GM18507 (cell line): ENCODE measurements around the gene NTRK3.
"Not testable (repeated sequence)": the region's sequence is repeated elsewhere in the genome, so short reads cannot be mapped to it uniquely, and the experiment has no call there.

ENCODE experiments used
- DNase-seq: peaks from one replicate; pipeline ENCODE4 v3.0.0; 2011; ENCODE audit warnings: low read depth; ENCODE audit not compliant: insufficient read length; ENCODE audit errors: extremely low spot score
- FAIRE-seq: peaks from 2 replicates; lab custom pipeline; 2011; peaks lifted over from hg19 to GRCh38; lab: Jason Lieb, UNC

Gene NTRK3

GRCh38 chr15:88057836-88058235 is 198.7 kb downstream of the NTRK3 start:
- DNase-seq (no peak), FAIRE-seq (no peak)

GRCh38 chr15:88049506-88049905 is 207.0 kb downstream of the NTRK3 start:
- DNase-seq (no peak), FAIRE-seq (no peak)

GRCh38 chr15:88048755-88049154 is 207.8 kb downstream of the NTRK3 start:
- FAIRE-seq (no peak), DNase-seq (no peak)

GRCh38 chr15:88048237-88048636 is 208.3 kb downstream of the NTRK3 start:
- no peak for DNase-seq
- no peak for FAIRE-seq

DNA sequence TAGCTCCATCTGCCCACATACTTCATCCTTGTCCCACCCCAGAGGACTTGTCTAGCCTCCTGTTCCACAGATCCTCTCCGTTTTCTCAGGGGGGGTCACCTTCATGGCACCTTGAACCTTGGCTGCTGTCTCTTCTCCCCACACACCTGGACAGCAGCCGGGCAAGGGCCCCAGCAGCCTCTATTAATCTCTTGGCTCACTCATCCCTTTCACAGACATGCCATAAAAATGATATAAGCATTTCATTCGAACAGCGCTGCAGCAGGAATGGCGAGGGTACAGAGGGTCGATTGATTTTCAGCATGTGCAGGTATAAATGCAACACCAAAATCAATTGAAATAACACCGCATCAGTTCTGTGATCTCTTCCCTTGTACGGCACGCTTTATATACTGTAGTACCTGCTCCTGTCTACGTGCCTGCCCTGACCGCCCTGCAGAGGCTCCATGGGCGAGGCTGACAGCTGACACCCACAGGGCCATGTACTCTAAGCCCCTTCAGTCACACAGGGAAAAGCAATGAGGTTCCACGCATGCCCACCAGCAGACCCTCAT is 209.9 kb downstream of the NTRK3 start:
- FAIRE-seq (no peak), DNase-seq (no peak)

DNA sequence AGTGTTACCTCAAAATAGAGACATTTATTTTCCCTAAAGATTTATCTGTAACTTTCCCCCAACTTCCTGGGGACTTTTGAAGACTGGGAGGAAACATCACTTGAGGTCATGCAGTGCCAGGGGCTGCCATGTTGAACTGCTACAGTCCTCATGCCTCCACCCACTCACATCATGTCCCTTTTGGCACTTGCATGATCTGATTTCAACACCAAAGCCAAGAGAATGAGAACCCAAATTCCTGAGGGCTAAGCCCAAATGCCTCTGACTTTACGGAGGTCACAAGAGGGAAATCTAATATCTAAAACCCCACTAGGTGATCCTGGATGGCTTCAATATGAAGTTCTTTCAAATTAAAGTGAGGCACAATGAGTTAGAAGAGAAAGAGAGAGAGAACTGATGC is 213.1 kb downstream of the NTRK3 start:
- FAIRE-seq, result no peak
- DNase-seq, result no peak

DNA sequence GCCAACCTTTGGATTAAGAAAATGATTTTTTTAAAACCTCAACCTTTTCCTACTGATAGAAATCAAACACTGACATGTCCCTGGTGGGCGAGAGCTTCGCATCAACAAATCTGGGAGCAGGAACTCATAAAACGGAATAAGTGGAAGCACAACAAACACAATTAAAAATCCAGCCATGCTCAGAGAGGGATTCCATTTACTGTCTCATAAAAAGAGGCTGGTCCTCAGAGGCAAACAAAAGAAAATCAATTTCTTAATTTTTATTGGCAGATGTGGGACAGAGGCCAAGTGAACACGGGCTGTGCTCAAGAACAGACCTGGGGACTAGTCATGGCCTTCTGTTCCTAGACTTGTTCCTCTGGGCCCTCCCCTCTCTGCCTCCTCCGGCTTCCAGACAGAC is 214.5 kb downstream of the NTRK3 start:
- no peak for FAIRE-seq
- DNase-seq, result no peak

DNA sequence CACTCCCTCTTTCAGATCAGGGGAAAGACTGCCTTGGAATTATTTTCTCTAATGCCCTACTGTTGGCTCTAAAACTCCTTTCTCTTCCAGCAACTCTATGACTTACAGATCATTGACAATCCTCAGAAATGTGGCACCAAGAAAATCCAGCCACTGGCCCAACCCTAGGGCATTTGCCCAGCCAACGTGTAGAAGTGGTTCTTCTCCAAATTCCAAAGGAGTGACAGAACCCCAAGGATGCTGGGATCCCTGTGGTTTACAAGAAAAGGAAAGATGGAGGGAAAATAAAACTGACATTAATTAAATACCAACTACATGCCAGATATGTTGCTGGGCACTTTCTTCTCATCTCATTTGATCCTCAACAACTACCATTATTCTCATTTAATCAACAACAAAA is 216.0 kb downstream of the NTRK3 start:
- FAIRE-seq, result no peak
- no peak for DNase-seq

DNA sequence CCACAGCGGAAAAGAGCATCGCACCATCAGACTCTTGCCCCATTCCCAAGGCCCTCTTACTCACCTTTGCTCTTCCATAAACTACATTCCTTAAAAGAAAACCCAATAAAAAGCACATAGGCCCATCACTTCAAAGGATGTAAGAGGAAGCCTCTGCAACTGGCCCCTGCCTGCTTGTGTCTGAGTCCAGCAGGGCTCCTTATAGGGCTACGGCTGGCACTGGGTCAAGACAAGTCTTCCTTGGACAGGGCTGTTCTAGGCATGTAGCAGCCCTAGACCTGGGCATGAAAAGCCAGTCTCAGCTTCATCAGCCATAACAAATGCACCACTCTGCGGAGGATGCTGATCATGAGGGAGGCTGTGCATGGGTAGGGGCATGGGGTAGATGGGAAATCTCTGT is 218.3 kb downstream of the NTRK3 start:
- DNase-seq (no peak), FAIRE-seq (no peak)

DNA sequence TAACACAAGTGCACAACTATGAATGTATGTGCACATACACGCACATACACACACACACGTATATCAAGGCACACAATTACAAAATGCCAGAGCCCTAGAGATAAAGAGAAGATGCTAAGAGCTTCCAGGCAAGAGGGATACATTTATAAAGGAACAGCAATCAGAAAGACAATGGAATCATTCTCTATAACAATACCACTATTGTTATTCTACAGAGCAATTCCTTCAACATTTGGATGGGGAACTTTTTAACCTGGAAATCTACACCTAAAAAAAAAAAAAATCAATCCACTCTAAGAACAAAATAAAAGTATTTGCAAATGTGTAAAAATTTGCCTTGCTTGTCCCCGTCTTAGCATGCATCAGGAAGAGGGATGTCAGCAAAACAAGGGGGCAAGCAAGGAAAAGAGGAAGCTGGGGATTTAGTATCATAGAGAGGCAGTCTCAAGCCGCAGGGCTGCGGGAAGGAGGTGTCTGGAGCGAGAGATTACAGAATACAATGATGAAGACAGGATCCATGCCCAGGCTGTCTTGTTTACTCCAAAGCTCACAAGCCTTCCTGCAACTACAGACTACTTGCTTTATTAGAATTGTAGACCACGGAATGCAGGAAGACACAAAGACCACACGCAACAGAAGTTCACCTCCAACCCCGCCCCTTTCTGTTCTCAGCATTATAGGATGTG is 220.2 kb downstream of the NTRK3 start:
- FAIRE-seq (no peak), DNase-seq (no peak)

DNA sequence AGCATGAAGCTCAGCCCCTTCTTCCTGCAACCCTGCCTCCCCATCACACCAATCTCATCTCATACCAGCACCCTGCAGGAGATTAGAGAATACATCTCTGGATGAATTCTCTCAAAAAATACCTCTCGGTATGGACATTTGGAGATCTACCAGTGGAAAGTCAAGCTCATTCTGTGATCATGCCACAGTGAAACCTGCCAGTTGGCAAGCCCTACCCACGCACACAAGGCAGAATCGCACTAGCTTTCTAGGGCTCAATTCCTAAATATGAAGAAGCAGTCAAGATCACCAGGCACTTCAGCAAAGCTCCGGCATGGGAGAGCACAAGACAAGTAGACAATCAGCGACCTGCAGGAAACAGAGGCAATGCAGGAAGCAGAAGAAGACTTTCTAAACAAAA is 221.2 kb downstream of the NTRK3 start:
- DNase-seq (no peak), FAIRE-seq (no peak)

GRCh38 chr15:88033421-88033820 is 223.1 kb downstream of the NTRK3 start:
- not testable (repeated sequence) for DNase-seq, FAIRE-seq

- FAIRE-seq (no peak), DNase-seq (no peak)
These were observed 223.8 kb downstream of the NTRK3 start for GRCh38 chr15:88032787-88033186.

DNA sequence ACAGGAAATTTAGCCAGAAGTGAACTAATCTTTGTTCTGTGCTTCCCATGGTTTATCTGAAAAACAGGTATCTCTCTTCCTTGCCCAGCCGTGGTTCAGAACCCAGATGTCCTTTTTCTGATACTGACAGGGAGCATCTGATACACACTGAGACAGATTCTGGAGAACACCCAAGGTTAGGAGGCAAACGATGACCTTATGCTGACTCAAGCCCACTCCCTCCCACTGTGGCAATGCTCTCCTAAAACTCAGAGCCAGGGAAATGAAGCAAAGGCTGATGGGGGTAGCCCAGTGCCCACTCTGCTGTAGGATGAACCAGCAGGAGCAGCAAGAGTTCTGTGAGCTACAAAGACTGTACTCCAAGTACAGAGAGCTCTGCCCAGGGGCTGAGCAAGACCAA is 225.1 kb downstream of the NTRK3 start:
- FAIRE-seq (no peak), DNase-seq (no peak)

DNA sequence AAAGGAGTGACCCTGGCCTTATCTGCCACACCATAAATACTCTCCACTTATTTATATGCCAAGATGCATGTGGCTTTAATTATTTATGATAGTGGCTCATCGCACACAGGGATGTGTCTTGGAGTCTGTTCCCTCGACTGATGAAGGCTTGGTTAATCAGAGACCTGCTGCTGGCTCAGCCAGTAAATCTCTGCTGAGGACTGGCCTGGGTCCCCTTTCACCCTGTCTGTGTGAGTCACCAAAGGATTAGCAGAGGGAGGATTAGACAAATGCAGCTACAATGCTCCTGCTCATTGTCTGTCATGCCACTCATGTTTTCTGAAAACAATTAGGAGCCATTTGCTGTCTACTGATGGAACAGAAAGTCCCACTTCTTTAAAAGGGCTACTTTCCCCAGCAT is 226.8 kb downstream of the NTRK3 start:
- FAIRE-seq (no peak), DNase-seq (no peak)

- DNase-seq (no peak), FAIRE-seq (no peak)
These were observed 228.5 kb downstream of the NTRK3 start for GRCh38 chr15:88028024-88028423.

GRCh38 chr15:88023914-88024313 is 232.6 kb downstream of the NTRK3 start:
- no peak for FAIRE-seq

DNA sequence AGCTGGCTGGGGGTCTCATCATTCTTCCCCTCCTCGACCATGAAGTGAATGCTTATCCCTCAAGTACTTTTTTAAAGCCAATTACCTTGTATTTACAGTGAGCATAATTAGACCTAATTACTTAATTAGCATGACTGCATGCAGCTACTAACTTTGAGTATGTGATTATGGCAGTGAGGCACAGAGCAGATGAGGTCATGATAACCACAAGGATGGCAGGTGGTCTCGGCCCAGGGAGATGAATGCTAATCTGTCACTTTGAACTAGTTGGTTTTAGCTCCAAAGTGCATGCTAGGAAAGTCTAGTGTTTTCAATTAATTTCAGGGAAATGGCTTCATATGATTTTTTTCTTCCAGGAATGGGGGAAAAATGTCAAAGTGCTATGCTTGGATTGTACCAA is 233.8 kb downstream of the NTRK3 start:
- no peak for DNase-seq
- no peak for FAIRE-seq

More at GRCh38 chr15:88023914-88024313, 232.6 kb downstream of the NTRK3 start:
- no peak for DNase-seq

DNA sequence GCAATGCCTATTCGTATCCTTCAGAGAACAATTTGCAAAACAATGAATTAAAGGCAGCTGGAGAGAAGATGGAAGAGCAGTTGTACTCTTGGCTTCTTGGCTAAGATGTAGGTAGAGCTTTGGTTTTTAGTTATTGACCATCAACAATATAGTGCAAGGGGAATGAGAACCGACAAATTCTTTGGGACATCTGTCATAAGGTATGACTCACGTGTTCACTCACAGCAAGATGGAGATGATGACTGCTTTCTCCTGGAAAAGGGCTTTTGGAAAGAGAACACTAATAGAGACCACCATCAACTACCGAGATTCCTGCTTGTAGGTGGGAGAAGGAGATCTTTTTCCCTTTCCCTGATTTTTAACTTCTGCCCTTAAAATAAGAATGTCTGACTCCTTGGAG is 234.9 kb downstream of the NTRK3 start:
- FAIRE-seq (no peak), DNase-seq (no peak)

GRCh38 chr15:88020806-88021205 is 235.7 kb downstream of the NTRK3 start:
- FAIRE-seq, result no peak
- no peak for DNase-seq

DNA sequence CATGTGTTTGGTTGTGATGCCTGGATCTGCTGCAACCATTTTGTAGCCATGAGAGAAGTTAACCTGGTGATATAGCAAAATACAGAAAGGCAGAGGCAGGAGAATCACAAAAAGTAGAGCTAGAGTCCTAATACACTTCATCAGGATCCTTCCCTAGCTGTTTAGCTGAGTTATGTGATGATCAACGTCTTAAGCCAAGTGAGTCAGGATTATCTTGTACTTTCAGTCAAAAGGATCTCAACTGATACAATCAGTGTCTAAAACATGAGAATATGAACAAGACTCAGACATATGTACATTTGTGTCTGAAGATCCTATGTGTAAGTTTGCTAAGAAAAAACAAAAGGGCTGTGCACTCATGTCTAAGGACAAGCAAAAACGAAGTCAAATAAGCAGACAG is 236.9 kb downstream of the NTRK3 start:
- FAIRE-seq (no peak), DNase-seq (no peak)
